NCI-H1694 treated with DMSO at 0.1 percent for 48 hours (cell line): ENCODE measurements around the gene STIM2.
"Not testable (repeated sequence)": the region's sequence is repeated elsewhere in the genome, so short reads cannot be mapped to it uniquely, and the experiment has no call there.

Experiments used
- DNase-seq: peaks from one replicate; lab custom pipeline; 2025; lab: John Stamatoyannopoulos, UW

The STIM2 gene

DNA sequence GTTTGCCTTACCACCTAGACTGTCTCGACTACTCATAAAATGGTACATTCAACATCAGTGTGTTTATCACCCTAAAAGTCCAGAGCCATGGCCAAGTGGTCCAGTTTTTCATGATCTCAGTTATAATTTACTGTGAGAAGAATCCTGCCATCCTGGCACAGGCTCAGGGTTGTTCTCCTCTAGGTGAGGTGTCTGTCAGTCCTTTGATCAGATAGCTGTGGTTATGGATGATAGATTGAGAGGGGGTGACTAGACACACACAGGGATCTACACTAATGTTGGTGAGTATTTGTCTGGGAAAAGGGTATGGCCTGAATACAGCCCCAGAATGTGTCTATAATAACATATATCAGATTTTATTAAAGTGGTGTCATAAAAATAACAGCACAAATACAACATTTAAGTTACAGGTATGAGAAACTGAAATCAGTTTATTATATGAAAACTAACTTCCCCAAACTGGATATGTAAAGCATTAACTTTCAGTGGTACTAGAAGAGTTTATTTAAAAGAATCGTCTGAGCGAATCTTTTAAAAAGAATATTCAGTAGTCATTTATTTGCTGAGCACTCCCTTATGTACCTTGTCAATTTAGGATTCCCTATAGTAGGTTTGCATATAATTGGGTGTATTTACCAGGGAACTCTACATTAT, 93.3 kb downstream of the STIM2 start:
- no peak for DNase-seq

DNA sequence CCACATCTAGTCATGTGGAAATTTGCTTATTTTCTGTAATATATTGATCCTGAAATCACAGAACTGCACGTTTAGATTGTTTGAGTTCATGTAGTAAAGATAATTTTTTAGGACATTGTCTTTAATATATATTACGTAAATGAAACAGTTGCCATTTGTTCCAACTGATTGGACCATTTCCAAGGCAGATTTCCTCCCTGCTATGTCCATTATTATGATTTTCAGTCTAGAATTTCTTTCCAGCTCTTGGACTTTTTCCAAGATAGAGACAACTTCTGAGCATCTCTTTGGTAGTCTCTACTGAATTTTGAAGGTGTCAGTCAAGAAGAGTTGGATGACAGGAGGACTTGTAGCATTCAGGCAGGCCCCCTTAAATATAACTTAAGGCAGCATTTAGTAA, 94.6 kb downstream of the STIM2 start:
- no peak for DNase-seq

DNA sequence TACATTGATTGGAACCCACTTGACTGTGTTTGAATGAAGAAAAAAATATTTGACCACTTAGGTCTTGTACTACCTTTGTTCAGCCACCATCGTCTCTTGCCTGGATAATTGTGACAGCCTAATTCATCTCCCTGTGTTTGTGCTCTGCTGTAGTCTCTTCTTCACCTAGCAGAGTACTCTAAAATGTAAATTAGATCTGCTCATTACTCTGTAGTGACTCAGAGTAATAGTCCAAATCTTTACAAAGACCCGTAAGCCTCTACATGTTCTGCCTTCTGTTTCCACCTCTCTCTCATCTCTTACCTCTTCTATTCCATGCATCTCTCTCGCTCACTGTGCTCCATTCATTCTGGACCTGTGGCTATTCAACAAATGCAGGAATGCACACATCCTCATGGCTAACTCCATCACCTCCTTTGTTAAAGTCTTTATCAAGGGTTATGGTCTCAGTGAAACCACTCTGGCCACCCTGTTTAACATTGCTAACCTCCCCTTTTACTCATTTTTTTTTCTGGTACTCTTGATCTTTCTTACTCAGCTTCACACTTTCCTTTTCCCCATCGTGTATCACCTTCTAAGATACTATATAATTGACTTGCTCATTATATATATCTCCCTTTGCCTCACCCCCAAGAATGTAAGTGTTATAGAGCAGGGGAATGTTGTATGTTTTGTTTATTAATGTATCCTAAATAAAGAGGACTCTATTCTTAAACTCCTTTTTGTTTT, 98.4 kb downstream of the STIM2 start:
- DNase-seq = no peak

DNA sequence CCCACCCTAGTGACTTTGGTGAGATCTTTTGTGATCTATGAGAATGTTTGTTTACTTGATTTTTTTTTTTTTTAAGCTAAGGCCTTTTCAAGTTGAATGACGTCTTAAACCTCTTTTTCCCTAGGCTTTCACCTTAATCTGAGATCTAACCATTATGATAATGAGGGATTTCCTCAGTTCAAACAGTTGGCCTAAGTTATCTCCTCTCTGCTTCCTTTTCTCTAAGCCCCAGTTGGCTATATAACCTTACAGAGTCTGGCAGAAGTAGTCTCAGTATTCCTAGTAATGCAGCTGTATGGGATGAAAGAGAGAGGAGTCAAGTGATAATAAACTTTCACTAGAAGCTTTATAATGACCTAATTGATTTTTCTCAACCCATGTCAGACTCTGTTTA, 99.0 kb downstream of the STIM2 start:
- DNase-seq = no peak

DNA sequence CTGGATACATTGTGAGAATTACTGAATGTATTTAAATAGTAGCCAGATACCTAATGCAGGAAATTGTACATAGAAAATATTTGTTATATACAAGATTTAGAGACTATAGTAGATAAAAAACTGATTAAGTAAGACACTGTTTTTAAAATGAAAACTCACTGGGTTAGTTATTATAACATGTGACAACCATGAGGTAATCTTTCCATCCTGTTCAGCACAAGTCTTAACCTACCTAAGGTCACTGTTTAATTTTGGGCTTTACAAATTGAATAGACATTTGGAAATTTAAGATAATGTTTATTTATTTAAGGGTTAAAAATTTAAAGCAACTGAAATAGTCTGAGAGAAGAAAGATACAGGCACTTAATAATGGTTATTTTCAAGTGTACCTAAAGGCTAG, 102.1 kb downstream of the STIM2 start:
- no peak for DNase-seq

DNA sequence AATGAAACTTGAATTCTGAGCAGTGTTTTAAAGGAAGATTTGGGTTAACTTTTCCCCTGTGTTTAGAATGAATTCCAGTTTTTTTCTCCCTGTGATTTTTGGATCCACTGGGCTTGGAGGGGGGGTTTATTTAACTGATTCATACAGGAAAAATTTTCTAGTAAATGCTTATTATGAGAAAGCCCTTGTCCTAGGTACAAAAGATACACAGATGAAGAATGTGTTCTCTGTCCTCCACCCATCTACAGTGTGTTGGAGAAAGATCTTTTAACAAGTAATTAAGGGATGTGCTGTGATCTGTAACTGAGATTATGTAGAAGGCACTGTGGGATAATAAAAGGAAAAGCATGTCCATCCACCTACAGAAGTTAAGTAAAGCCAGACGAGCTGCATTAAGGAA, 103.9 kb downstream of the STIM2 start:
- no peak for DNase-seq

DNA sequence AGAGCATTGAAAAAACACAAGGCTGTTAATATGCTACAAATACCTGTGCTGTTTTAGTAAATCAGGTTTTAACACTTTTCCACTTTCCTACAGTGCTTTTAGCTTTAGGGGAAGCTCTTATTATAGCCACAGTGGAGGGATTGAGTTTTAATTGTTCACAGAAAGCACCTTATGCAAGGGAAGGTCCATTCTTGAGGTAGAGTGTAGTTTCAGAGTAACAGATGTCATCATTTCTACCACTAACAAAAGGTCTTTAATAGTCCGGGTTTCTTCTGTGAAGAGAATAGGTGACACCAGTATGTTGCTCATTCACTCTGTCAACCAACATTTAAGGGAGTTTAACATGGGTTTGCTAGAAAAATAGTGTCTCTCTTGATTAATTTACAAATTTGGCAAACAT, 104.4 kb downstream of the STIM2 start:
- no peak for DNase-seq

DNA sequence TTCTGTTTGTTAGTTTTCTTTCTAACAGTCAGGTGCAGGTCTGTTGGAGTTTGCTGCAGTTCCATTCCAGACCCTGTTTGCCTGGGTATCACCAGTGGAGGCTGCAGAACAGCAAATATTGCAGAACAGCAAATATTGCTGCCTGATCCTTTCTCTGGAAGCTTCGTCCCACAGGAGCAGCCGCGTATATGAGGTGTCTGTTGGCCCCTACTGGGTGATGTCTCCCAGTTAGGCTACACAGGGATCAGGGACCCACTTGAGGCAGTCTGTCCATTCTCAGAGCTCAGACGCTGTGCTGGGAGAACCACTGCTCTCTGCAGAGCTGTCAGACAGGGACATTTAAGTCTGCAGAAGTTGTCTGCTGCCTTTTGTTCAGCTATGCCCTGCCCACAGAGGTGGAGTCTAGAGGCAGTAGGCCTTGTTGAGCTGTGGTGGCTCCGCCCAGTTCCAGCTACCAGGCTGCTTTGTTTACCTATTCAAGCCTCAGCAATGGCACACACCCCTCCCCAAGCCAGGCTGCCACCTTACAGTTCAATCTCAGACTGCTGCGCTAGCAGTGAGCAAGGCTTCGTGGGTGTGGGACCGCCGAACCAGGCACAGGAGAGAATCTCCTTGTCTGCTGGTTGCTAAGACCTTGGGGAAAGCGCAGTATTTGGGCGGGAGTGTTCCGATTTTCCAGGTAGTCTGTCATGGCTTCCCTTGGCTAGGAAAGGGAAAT, 115.0 kb downstream of the STIM2 start:
- DNase-seq = not testable (repeated sequence)

DNA sequence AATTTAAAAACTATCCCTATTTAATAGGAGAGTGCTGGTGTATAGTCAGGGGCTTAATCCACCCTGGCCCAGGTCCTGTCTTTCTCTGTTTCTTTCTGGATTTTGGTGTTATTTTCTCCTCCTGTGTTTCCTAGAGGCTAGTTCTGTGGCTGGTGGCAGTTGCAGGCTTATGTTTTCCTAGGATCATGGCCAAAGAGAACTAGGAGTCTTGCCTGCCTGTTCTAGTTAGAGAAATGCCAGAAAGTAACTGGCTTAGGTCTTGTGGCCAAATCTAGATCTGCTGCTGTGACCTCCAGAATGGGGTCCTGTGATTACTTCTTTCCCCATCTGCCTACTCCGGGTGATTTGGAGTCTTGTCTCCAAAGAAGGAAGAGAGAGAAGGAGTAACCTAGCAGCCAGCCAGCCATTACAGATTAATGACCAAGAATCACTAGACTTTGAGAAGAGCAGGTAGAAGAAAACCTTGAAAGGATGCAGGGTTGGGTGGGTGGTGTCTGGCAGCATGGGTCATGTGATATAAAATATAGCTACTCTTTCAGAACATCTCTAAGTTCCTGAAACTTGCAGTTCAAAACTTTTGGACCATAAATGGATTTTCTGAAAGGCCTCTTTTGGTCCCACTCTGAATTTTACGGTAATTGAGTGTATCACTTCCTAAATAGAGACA, 117.9 kb downstream of the STIM2 start:
- DNase-seq = no peak

DNA sequence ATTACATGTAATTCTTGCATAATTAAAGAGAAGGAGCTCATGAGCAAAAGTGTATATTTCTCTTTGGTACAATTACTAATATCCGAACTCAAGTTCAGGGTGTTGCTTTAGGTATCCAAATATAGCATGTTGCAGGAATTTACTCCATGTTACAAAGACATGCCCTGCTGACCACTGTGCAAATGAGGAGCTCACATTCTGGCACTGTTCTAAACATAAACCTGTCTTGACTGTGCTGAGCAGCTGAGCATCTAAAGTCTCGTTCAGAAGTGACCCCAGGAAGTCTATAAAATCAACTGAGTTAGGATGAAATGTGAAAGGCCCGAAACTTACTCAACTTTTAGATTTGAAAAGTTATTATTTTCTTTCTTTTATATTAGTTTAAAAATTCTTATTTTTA, 124.3 kb downstream of the STIM2 start:
- DNase-seq = no peak

DNA sequence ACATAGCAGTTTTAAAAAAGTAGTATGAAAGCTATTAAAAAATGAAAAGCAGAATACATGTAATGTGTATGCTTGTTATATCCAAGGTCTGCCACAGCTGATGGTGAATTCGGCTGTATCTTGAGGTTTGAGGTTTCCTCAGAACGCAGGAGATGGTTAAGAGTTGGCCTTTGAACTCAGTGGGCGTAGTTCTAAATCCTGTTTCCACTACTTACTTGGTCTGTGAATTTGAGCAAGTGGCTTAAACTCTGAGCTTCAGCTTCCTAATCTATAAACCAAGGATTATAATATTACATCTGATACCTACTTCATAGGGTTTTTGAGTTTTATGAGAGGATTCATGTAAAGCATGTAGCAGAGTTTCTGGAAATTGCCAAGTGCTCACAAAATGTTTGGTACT, 125.2 kb downstream of the STIM2 start:
- no peak for DNase-seq

DNA sequence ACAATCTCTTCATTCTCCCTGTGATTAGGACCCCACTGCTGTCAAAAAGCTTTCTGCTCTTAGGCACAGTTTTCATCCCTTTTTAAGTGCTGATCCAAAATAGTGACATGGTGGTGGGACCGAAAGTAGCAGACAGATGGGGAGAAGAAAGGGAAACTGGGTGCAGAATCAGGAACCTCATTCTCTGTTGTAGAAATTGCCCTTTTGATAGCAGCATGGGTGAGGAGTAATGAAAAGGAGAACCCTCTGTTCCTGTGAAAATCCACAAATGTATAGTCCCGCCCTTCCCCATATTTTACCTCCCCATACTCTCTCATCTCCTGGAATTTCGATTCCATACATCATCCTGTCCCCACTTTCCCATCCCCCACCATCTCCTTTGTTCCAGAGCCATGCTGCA, 126.5 kb downstream of the STIM2 start:
- DNase-seq = no peak

DNA sequence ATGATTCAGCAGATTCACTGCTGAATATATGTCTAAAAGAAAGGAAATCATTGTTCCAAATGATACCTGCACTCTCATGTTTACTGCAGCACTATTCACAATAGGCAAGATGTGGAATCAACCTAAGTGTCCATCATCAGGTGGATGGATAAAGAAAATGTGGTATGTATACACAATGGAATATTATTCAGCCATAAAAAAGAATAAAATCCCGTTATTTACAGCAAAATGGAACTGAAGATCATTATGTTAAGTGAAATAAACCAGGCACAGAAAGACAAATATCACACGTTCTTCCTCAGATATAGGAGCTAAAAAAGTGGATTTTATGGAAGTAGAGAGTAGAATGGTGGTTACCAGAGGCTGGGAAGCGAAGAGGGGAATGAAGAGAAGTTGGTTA, 130.4 kb downstream of the STIM2 start:
- no peak for DNase-seq

DNA sequence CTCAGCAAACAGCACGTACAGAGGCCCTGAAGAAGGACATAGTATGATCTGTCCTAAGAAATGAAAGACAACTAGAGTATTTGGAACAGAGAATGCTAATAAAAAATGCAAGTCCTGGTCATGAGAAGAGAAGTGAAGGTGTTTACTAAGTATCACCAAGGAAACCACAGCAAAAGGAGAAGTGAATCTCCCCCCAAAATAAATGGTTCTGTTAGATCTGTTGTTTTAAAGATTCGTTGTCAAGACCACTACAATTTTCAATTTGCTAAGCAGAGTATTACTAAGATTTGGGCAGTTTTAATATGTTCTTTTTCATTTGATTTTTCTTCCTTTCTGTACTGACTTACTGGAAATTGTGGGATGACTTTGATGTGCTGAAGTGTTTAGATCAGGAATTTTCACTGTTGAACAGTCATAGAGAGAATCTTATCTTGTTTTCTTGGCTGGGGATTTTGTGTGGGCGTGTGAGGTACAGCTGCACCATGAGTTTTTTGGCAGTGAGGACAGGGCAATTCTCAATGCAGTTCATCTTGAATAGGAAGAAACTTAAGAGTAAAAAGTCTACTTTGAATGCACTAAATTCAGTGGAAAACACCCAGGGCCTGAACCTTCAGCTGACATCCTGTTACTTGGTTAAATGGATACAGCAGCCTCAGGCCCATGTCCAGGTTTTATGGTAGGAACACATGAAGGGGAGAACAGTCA, 132.2 kb downstream of the STIM2 start:
- DNase-seq = no peak

DNA sequence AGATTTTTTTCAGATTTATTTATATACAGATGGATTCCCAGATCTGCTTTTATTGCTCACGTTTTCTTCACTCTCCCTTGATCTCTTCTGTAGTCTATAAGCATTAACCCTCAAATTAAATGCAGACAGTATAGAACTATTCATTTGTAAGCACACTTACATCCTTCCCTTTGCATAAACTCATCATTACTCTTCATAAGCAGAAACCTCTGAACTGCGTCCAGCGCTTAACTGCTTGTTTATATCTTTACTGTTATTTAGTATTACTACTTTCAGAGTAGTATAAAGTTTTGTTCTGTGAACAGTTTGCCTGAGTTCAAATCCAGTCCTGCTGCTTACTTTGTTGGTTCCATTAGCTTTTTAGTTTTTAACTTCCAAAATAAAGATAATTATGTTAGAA, 132.9 kb downstream of the STIM2 start:
- DNase-seq = no peak

DNA sequence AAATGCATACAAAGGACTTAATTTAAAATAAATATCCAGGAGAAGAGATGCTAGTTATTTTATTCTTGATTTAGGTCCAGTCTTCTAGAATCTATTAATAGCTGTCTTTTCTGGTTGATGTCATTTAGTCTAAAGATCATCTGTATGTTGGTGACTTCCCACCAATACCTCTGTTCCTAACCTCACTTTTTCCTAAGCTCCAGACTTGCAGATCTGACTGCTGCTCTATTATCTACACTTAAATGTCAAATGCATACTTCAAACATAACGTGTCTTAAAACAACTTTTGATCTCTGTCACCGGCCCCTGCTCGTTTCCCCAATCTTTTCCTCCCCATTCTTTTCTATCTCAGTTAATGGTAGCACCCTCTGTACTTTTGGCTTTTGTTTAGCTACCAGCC, 133.3 kb downstream of the STIM2 start:
- no peak for DNase-seq

DNA sequence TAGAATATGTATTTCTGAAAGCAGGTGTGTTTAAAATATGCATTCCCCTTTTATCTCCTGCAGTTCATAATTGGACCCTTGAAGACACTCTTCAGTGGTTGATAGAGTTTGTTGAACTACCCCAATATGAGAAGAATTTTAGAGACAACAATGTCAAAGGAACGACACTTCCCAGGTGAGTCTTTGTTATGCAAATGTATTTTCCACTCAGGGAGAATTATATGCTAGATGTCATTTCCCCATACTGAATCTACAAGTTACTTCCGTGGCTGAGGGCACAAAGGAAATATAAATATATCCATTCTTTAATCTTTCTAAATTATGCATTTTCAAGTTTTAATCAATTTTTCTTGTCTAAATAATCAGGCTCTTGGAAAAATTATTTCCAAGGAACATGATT, 134.7 kb downstream of the STIM2 start:
- DNase-seq = no peak

DNA sequence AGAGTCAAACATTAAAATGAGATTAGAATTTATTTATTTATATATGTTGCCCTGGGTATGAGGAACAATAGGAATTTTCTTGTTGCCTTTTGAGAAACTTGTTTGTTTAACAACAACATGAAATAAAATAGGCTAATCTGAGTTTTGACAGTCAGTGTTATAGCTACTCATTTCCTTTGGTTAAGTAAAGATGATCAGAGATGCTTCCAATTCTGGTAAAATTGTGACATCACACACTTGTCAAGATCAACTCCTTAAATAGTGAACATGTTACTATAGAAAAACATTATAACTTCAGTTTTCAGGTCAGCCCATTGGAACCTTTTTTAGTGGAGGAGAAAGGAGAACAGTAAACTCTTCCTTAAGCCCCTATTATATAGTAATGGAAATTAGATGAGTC, 136.1 kb downstream of the STIM2 start:
- no peak for DNase-seq

DNA sequence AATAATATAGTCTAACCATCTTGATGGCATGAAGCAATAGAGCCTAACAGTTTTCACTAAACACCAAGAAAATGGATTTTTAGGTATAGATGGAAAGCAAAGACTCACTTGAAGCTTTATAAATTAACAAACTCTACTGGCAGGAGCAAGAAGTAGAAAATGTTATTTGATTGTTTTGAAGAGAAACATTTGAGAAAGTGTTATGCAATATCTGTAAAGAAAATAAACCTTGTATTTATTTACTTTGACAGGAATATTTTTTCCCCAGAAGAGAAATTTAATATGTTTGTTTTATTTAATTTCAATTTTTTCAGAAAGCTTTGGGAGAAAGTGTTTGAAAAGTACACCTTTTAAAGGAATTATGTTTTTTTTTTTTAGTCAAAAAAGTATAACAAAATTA, 139.0 kb downstream of the STIM2 start:
- DNase-seq = no peak

DNA sequence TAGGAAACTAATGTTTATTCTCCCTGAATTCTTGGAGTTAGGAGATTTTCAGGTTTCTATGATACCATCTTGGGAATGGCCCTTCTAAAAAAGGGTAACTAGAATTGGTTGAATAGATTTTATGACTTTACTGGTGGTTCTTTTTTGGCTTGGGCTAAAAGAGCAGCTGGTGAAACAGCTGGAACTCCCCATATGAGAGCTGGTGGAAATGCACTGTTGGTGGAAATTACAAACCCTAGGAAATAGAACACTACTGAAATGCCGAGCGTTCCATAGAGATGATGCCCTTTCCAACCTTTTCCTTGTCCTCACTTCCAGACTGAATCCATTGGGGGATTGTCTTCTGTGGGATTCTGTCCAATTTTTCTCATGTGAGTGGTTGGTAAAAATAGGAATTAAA, 139.5 kb downstream of the STIM2 start:
- peak; percentile 45 for DNase-seq

DNA sequence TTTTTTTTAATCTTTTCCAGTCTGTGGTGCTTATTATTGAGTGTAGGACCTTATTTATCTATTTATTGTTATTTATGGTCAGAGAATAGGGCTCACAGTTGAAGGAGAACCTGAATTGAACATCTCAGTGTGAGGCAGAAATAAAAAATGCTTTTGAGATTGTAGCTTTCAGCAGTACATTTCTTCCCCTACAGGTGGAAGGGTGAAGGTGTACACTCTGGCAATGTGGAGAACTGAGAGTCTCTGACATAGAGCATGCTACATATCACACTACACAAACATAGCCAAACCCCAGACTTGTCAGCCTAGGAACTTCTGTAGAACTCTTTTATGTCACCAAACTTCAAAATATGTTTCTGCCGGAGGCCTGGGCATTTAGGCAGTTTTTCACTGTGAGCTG, 140.2 kb downstream of the STIM2 start:
- DNase-seq = no peak
